ENCODE data around the gene BCL11A.

DNA sequence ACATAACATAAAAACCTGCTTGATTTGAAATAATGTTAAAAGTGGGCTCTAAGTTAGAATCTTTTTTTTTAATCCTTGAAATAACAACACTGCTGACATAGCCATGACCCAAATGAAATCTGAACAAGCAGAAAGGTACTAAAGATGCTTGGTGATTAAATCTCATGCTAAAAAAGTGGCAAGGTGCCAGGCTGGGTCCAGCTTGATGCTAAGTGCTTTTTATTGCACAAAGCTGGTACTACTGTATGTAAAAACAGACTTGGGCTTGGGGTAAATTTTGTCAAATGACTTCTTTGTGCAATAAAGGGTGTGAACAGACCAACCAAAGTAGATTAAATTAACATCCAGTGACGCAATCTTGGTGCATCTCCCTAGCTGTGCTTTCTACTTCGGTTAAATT, 13.4 kb downstream of the BCL11A start:
- TF ChIP-seq, protein P1, sequence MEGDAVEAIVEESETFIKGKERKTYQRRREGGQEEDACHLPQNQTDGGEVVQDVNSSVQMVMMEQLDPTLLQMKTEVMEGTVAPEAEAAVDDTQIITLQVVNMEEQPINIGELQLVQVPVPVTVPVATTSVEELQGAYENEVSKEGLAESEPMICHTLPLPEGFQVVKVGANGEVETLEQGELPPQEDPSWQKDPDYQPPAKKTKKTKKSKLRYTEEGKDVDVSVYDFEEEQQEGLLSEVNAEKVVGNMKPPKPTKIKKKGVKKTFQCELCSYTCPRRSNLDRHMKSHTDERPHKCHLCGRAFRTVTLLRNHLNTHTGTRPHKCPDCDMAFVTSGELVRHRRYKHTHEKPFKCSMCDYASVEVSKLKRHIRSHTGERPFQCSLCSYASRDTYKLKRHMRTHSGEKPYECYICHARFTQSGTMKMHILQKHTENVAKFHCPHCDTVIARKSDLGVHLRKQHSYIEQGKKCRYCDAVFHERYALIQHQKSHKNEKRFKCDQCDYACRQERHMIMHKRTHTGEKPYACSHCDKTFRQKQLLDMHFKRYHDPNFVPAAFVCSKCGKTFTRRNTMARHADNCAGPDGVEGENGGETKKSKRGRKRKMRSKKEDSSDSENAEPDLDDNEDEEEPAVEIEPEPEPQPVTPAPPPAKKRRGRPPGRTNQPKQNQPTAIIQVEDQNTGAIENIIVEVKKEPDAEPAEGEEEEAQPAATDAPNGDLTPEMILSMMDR (IDR thresholded peaks at IDR 0.05): no peak
- no peak for TF ChIP-seq EZH2 (IDR thresholded peaks at IDR 0.05)

Data from neural progenitor cell (in vitro differentiated cells).